ENCODE results near the gene TINAG.

The TINAG gene

DNA sequence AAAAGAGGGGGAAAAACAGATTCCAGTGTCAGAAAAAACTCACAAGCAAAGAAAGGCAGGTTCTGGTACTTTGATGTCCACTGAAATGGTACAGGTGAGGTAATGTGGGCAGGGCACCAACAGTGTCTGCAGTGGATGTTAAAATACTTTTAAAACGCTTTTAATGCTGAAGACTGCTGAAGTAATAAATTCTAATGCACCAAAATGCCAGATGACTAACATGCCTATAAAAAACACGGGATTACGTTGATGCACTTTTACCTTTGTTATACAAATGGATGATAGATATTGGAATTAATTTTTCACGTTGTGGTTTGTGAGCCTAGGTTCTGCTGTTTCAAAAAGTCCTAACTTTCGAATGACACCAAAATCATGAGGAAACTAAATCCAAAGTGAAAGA, 83.3 kb downstream of the TINAG start:
- TF ChIP-seq, protein P1, sequence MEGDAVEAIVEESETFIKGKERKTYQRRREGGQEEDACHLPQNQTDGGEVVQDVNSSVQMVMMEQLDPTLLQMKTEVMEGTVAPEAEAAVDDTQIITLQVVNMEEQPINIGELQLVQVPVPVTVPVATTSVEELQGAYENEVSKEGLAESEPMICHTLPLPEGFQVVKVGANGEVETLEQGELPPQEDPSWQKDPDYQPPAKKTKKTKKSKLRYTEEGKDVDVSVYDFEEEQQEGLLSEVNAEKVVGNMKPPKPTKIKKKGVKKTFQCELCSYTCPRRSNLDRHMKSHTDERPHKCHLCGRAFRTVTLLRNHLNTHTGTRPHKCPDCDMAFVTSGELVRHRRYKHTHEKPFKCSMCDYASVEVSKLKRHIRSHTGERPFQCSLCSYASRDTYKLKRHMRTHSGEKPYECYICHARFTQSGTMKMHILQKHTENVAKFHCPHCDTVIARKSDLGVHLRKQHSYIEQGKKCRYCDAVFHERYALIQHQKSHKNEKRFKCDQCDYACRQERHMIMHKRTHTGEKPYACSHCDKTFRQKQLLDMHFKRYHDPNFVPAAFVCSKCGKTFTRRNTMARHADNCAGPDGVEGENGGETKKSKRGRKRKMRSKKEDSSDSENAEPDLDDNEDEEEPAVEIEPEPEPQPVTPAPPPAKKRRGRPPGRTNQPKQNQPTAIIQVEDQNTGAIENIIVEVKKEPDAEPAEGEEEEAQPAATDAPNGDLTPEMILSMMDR (IDR thresholded peaks at IDR 0.05), result no peak
- no peaks in the 10 kb centered on the region for H3K36me3 ChIP-seq (ENCODE audit: control insufficient read depth, insufficient read depth, low read length)

DNA sequence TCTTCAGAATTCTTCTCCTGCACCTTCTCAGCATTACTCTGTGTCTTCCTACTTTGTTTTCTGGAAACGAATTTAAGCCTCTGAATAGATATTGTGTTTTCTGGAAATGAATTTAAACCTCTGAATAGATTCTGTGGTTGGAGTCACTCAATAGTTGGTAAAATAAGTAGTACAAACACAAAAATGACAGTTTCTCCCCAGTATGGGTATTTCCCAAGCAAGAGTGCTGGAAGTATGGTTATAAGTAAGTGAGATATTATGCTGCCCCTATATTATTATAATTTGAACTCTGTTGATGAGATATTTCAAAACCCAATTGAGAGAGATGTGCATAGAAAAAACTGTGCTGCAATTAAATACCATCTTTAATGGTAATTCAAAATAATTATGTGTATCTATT, 94.9 kb downstream of the TINAG start:
- Histone ChIP-seq H3K4me3 (ENCODE audit: low read depth, low read length) (no peak overlapping the region), H3K36me3 (ENCODE audit: control insufficient read depth, insufficient read depth, low read length) (no peaks in the 10 kb centered on the region)

More for the DNA sequence above, 83.3 kb downstream of the TINAG start:
- no peak overlapping the region for H3K4me2 ChIP-seq (ENCODE audit: low read length)
- no peaks in the 10 kb centered on the region for H3K79me2 ChIP-seq
- H3K4me1 ChIP-seq, result no peaks in the 10 kb centered on the region
- H3K9me3 ChIP-seq (ENCODE audit: control insufficient read depth, low read length), result no peaks in the 10 kb centered on the region
- no peak overlapping the region for H3K27ac ChIP-seq
- no peak overlapping the region for H2AFZ ChIP-seq
- H3K4me3 ChIP-seq (ENCODE audit: low read depth, low read length), result no peak overlapping the region
- no peak overlapping the region for H3K9ac ChIP-seq
- H3K27me3 ChIP-seq (ENCODE audit: control insufficient read depth, insufficient read depth, low read length), result no peaks in the 10 kb centered on the region

DNA sequence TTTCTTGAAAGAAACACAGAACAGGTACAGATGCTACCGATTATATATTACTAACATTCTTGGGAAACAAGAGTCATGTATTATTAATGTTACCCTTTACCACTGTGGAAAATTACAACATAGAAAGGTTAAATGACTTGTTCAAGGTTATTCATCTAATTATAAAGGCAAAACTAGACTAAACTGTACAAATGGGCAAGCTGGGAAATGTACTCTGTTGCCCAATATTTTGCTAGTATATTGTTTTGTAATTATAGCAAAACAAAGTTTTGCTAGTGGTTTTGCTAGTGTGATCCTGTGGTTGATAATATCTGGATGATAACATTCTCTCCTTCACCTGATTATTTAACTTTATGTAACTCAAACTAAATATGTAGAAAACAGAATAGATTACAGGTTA, 96.5 kb downstream of the TINAG start:
- H3K4me2 ChIP-seq (ENCODE audit: low read length), result no peak overlapping the region
- no peaks in the 10 kb centered on the region for H3K27me3 ChIP-seq (ENCODE audit: control insufficient read depth, insufficient read depth, low read length)
- H3K4me3 ChIP-seq (ENCODE audit: low read depth, low read length), result no peak overlapping the region
- TF ChIP-seq, protein P1 (IDR thresholded peaks at IDR 0.05), result no peak
- no peaks in the 10 kb centered on the region for H3K4me1 ChIP-seq
- no peaks in the 10 kb centered on the region for H3K9me3 ChIP-seq (ENCODE audit: control insufficient read depth, low read length)
- H2AFZ ChIP-seq, result no peak overlapping the region
- no peak overlapping the region for H3K27ac ChIP-seq
- H3K36me3 ChIP-seq (ENCODE audit: control insufficient read depth, insufficient read depth, low read length), result no peaks in the 10 kb centered on the region
- no peaks in the 10 kb centered on the region for H3K79me2 ChIP-seq
- H3K9ac ChIP-seq, result no peak overlapping the region

More for the DNA sequence above, 94.9 kb downstream of the TINAG start:
- TF ChIP-seq, protein P1 (IDR thresholded peaks at IDR 0.05), result no peak
- Histone ChIP-seq H2AFZ (no peak overlapping the region), H3K27me3 (ENCODE audit: control insufficient read depth, insufficient read depth, low read length) (no peaks in the 10 kb centered on the region), H3K9ac (no peak overlapping the region), H3K27ac (no peak overlapping the region), H3K9me3 (ENCODE audit: control insufficient read depth, low read length) (no peaks in the 10 kb centered on the region), H3K4me2 (ENCODE audit: low read length) (no peak overlapping the region), H3K79me2 (no peaks in the 10 kb centered on the region), H3K4me1 (no peaks in the 10 kb centered on the region)

DNA sequence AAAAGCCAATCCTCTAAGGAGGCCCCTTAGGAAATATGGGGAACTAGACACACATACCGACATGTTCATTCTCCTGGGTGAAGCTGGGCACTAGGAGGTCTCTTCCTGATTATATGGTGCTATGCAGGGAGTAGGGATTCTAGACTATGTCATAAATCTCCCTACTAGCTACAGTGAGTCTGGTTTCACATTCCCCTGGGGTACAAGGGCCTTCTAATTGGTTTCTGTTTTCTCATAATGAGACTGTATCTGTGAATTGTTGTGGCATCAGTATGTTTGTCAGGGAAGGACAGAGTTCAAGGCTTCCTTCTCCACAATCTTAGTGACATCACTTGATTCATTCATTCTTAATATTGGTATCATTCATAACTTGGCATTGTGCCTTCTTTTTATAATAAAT, 103.5 kb downstream of the TINAG start:
- no peaks in the 10 kb centered on the region for H3K79me2 ChIP-seq
- TF ChIP-seq, protein P1 (IDR thresholded peaks at IDR 0.05), result no peak
- no peaks in the 10 kb centered on the region for H3K36me3 ChIP-seq (ENCODE audit: control insufficient read depth, insufficient read depth, low read length)
- no peak overlapping the region for H3K4me3 ChIP-seq (ENCODE audit: low read depth, low read length)
- H3K4me2 ChIP-seq (ENCODE audit: low read length), result no peak overlapping the region
- H3K4me1 ChIP-seq, result no peaks in the 10 kb centered on the region
- no peak overlapping the region for H3K9ac ChIP-seq
- no peak overlapping the region for H3K27ac ChIP-seq
- H3K27me3 ChIP-seq (ENCODE audit: control insufficient read depth, insufficient read depth, low read length), result no peaks in the 10 kb centered on the region
- no peaks in the 10 kb centered on the region for H3K9me3 ChIP-seq (ENCODE audit: control insufficient read depth, low read length)
- H2AFZ ChIP-seq, result no peak overlapping the region

DNA sequence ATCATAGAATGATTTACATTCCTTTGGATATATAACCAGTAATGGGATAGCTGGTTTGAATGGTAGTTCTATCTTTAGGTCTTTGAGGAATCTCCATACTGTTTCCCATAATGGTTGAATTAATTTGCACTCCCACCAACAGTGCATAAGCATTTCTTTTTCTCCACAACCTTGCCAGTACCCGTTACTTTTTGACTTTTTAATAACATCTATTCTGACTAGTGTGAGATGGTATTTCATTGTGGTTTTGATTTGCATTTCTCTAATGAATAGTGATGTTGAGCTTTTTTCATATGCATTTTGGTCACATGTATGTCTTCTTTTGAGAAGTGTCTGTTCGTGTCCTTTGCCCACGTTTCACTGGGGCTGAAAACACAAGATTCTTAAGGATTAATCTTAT, 107.3 kb downstream of the TINAG start:
- Histone ChIP-seq H3K79me2 (no peaks in the 10 kb centered on the region), H3K9me3 (ENCODE audit: control insufficient read depth, low read length) (no peaks in the 10 kb centered on the region), H2AFZ (no peak overlapping the region), H3K36me3 (ENCODE audit: control insufficient read depth, insufficient read depth, low read length) (no peaks in the 10 kb centered on the region), H3K27me3 (ENCODE audit: control insufficient read depth, insufficient read depth, low read length) (no peaks in the 10 kb centered on the region), H3K27ac (no peak overlapping the region), H3K9ac (no peak overlapping the region), H3K4me3 (ENCODE audit: low read depth, low read length) (no peak overlapping the region), H3K4me1 (no peaks in the 10 kb centered on the region), H3K4me2 (ENCODE audit: low read length) (no peak overlapping the region)
- TF ChIP-seq, protein P1 (IDR thresholded peaks at IDR 0.05), result no peak
